ENCODE measurements around the gene CYP2F1.
"Not testable (repeated sequence)": the region's sequence is repeated elsewhere in the genome, so short reads cannot be mapped to it uniquely, and the experiment has no call there.

Gene CYP2F1

DNA sequence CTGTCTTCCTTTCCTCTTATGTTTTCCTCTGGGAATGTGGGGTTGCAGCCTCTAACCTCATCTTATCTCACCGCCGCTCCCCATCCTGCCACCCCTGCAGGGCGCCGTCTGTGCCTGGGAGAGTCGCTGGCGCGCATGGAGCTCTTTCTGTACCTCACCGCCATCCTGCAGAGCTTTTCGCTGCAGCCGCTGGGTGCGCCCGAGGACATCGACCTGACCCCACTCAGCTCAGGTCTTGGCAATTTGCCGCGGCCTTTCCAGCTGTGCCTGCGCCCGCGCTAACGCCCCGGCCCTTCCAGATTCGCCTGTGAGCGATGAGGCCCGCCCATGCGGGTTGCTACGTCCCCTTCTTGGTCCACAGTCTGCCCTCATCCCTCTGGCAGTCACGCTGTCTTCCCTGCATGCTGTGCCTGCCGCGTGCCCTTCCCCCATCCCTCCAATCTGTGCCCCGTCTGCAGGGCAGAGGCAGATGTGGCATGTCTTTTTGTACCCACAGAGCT lies 13.6 kb downstream of the CYP2F1 start:
- peak; percentile 81 for DNase-seq

- DNase-seq, result no peak
These were observed 14.5 kb downstream of the CYP2F1 start for GRCh38 chr19:41128692-41129091.

- DNase-seq, result no peak
These were observed 17.0 kb downstream of the CYP2F1 start for GRCh38 chr19:41131186-41131585.

GRCh38 chr19:41133260-41133659 lies 19.0 kb downstream of the CYP2F1 start:
- no peak for DNase-seq

GRCh38 chr19:41134616-41135015 lies 20.4 kb downstream of the CYP2F1 start:
- DNase-seq, result no peak

DNA sequence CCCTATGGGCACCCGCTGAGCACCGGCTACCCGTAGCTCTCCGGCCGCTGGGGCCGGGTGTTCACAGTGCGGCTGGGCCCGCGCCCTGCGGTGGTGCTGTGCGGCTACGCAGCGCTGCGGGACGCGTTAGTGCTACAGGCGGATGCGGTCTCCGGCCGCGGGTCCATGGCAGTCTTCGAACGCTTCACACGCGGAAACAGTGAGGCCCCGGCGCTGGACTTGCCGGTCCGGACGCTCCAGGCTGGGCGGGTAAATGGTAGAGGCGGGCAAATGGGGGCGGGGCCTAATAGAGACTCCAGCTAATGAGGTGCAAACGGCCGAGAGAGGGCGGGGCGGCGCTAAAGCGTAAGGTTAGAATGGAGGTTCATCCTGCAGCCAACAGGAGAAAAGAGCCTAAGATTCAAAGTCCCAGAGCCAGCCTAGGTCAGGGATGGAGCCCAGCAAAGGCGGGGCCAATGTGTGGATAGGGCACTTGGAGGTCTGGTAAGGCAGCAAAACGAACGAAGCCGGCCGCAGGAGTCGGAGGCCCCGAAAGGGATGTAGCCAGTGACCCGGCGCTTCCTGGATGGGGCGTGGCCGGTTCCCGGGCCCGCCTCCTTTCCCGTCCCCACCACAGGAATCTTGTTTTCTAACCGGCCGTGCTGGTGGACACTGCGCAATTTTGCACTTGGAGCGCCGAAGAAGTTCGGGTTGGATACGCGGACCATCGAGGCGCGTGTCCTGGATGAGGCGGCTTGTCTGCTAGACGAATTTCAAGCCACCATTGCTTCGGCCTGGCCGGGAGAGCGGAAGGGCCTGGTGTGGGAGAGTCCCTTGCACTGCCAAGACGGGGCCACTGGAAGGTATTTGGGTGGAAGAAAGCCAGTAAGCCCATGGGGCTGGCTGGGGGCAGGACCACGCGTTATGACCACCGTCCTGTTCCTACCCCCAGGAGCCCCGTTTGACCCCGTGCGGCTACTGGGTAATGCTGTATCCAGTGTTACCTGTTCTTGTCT lies 21.5 kb downstream of the CYP2F1 start:
- peak; percentile 63 for DNase-seq

DNA sequence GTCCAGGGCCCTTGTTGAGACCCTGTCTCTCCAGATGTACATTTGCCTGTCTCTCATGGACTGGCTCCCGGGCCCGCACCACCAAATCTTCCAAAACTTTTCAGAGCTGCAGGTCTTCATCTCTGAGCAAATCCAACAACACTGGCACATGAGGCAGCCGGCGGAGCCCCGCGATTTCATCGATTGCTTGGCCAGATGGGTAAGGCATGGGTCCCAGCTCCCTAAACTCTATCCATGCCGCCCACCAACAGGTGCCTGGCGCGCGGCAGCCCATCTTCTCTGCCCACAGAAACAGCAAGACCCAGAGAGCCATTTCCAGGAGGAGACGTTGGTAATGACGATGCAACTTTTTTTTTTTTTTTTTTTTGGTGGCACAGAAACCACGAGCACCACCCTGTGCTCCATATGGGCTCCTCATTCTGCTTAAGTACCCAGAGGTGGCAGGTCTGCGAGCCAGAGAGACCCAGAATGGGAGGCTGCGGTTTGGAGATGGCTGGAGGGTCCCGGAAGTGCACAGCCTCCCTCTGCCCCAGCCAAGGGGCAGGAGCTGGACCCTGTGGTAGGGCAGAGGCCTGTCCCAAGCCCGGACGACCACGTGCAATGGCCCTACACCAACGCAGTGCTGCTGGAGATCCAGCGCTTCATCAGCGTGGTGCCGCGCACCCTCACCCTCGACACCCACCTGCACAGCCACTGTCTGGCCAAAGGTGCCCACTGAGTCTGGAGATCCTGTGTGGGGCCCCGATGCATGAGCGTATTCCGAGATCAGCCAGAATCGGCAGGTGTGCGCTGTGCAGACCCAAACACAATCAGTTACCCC lies 22.6 kb downstream of the CYP2F1 start:
- no peak for DNase-seq

GRCh38 chr19:41144403-41144802 lies 30.2 kb downstream of the CYP2F1 start:
- DNase-seq, result peak; percentile 83

- DNase-seq, result no peak
These were observed 35.6 kb downstream of the CYP2F1 start for GRCh38 chr19:41149831-41150230.

- DNase-seq, result not testable (repeated sequence)
These were observed 36.8 kb downstream of the CYP2F1 start for GRCh38 chr19:41150986-41151385.

- DNase-seq, result no peak
These were observed 39.8 kb downstream of the CYP2F1 start for GRCh38 chr19:41154060-41154459.

DNA sequence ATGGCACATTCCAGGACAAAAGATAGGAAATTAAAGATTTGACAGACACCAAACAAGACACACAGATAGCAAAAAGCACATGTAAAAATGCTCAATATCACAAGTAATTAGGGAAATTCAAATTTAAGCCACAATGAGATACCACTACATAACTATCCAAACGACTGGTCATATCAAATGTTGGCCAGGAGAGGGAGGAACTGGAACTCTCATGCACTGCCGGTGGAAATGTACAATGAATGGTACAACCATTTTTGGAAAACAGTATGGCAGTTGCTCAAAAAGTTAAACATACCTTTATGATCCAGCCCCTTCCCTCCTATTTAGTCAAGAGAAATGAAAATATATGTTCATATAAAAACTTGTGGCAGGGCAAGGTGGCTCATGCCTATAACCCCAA lies 42.0 kb downstream of the CYP2F1 start:
- no peak for DNase-seq

DNA sequence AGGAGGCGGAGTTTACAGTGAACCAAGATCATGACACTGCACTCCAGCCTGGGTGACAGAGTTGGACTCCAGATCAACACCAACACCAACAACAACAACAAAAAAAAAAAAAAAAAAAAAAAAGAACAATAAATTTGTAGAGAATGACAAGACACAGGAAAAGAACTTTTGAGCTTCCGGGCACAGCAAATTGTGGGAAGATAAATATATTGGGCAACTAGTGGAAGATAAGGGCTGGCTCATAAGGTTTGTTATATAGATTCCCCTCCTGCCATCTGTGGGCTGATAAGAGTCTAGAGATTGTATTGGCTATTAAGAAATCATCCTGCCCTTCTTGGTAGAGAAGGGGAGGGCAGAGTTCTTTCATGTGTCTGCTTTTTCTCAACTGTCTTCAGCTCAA lies 45.6 kb downstream of the CYP2F1 start:
- DNase-seq, result no peak

GRCh38 chr19:41161903-41162302 lies 47.7 kb downstream of the CYP2F1 start:
- DNase-seq, result no peak

DNA sequence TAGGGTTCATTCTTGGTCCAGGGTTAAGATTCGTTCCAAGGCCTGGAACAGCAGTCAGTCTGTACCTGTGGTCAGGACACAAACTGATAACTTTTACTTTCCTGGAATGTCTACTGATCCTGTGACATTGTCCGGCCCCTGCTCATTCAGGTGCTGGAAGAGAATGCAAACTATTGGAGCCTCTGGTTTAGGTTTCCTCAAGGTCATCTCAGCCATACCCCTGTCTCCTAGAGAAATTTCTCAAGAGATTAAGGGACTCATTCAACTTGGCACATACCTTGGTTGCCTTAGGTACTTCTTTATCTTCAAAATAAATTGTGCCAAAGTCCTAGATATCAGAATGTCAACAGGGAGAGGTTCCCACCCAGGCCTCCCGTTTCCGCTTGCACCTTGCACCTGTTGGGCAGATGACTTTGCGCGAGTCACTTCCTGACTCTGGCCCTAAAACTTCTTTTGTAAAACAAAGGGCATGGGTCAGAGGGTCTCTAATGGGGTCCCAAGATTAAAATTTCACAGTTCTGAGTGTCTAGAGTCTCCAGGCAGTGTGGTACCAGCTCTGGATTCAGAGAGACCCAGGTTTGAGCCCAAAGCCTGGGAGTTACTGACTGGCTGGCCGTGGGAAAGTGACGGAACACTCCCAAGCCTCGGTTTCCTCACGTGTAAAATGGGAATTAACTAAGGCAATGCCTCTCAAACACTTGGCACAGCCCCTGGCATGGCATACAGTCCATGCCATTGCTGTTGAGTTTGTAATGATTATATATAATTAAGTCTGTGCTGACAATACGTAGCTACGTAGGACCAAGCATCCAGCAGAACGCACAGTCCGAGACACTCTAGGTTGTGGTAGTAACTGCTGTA lies 52.9 kb downstream of the CYP2F1 start:
- no peak for DNase-seq

DNA sequence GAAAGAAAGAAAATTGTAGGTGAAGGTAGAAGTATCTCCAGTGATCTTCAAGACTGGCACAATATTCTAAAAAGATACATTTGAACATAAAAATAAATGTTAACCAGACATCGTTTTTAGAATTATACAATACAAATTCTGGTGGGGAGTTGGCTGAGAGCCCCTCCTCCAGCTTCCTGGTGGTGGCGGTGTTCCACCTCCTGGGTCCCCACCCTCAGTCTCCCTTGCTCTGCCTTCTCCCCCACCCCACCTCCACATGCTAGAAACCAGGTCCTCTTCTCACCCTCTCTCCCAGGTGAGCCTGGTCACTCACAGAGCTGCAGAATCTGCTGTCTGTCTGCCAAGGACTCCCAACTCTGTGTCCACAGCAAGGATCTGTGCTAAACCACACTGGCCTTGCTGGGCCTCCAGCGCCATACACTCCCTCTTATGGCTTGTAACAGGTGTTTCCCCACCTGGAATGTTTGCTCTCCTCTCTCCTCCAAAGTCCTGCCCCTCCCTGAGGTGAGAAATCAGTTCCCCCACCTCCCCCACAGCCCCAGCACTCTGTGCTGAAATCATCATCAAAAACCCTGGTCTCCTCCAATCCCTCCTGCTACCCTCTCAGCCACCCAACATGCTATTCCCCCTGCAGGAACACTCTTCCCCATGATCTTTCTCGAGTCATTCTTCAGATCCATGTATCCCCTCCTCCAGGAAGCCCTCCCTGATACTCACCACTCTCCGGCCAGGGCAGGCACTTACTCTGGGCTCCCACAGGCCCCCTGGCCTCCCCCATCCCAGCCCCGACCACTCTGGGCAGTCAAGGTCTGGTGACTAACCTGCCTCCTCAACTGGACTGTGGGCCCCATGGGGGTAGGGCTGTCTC lies 58.3 kb downstream of the CYP2F1 start:
- no peak for DNase-seq

GRCh38 chr19:41174297-41174928 lies 60.2 kb downstream of the CYP2F1 start:
- no peak for DNase-seq

DNA sequence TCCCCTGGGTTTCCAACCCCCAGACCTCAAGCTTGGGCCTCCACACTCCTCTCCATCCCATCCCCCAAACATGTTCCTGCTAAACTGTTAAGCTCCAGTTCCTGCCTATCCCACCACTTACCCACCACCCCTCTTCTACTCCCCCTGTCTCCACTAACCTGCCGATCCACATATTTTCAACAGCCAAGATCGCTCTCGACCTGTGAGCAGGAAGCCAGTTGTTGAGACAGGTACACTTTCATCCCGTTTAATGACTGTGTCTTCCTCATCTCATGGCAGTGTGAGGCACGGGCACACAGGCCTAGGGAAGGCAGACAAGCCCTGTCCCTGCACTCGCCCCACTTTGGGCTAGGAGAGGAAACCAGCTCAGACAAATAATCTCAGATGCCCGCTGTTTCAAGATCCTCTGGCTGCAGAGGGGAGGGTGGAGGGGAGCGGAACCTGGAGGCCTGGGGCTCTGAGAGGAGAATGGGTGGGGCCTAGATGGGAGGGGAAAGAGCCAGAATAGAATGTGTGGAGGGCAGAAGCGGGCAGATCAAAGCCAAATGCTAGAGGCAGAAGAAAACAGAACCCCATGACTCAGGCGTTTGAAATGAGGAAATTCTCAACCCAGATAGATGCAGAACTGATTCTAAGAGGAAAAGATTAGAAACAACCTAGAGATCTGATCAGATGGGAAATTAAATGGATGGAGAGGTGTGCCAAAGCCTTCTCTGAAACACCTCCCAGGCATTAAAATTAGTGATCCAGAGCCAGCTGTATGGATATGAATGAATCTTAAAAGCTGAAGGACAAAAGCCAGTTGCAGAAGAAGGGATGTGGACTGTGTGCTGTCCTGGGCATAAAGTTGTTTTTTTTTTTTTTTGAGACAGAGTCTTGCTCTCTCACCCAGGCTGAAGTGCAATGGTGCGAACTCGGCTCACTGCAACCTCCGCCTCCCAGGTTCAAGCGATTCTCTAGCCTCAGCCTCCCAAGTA lies 61.9 kb downstream of the CYP2F1 start:
- peak; percentile 65 for DNase-seq

Data from CD4-positive, alpha-beta T cell treated with Interferon gamma for 1 hour (primary cell).